GM18907 (cell line): ENCODE results near the gene PLD5.
"Not testable (repeated sequence)": the region's sequence is repeated elsewhere in the genome, so short reads cannot be mapped to it uniquely, and the experiment has no call there.

ENCODE experiments used
- ATAC-seq: cut with Tn5 transposase; IDR thresholded peaks from one replicate; pipeline ENCODE4 v1.9.1; 2021; ENCODE audit warnings: mild to moderate bottlenecking, moderate library complexity; ENCODE audit not compliant: unreplicated experiment

Gene PLD5

DNA sequence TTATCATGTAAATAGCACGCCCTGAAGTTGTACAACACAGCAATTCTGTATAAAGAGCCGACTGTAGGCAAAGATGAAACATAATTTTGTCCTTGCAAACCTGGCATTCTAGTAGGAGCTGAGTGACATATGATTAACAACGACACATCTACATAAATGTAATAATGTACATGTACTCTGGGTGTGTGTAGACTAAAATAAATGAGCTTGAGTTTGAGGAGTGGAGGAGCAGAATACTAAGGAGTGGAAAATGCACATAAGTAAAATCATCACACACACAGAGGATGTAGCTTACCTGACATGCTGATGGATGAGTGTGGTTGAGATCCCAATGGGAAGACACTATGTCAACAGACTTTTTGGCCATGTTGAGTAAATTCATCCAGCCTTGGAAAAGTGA lies 236.4 kb downstream of the PLD5 start:
- ATAC-seq: not testable (repeated sequence)

DNA sequence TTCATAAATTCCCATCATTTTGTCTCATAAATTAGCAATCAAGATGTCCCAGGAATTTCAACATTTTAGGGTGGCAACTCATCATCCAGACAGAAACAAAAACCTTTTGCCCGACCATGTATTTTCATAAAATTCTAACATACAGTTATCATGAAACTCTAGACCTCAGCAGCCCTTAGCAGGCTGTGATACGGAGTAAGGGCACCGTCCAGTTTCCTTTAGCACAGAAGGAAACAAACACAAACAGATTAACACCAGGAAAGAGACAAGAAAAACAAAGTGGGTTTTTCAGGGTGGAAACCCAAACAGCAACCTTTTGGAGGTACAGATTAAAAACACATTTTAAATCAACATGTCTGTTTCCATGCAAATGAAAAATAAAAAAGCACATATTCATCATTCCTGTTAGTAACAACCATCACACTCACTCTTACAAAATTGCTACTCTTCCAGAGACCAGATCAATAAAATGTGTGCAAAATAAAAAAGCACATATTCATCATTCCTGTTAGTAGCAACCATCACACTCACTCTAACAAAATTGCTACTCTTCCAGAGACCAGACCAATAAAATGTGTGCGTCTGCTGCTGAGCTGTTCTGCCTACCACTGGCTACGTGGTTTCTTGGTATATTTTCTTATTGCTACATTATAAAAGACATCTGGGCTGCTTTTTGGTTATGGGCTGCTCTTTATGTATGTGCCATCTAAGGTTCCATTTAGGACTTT lies 241.6 kb downstream of the PLD5 start:
- not testable (repeated sequence) for ATAC-seq

DNA sequence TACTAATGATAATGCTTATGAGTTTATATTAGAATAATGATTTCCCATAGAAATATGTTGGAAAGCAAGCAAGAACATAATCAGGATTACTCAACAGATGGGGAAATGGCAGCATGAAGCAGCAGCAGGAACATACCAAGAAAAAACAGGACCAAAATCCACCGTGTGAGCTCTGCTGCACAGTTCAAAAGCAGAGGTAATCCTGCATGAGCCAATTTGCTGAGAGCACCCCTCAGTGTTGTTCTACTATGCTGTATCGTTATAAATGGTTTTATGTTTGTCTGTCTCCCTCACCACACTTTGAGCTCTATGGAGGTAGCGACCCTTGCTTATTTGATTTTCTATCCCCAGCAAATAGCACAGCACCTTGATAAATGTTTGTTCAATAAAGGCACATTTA lies 246.1 kb downstream of the PLD5 start:
- ATAC-seq: not testable (repeated sequence)

DNA sequence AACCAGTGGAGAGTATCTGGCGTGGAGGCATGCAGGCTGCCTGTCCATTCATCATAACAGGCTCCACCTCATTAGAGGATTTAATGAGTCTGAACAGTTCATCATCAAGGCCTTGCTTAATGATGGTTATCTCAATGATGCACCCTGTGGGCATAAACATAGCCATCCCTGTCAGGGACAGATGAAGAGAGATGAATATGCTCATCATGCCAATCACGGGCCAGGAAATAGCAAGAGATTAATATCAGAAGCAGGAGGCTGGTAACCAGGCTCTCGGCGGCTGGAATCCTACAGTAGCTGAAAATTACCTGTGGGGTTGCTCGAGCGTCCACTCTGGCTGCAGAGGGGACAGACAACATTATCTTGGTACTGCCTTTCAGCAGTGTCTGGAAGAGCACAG lies 247.7 kb downstream of the PLD5 start:
- not testable (repeated sequence) for ATAC-seq

DNA sequence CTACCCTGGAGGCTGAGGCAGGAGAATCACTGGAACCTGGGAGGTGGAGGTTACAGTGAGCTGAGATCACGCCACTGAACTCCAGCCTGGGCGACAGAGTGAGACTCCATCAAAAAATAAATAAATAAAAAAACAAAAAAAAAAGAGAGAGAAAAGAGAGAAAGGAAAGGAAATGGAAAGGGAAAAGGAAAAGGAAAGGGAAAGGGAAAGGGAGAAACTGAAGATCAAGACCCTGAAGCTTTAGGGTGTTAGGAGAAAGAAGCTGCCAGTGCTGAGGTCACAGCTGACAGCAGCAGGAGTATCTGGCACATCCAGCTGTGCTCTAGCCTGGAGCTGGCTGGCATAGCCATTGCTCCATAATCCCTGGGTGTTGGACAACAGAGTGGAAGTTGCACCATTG lies 257.5 kb downstream of the PLD5 start:
- ATAC-seq: not testable (repeated sequence)

DNA sequence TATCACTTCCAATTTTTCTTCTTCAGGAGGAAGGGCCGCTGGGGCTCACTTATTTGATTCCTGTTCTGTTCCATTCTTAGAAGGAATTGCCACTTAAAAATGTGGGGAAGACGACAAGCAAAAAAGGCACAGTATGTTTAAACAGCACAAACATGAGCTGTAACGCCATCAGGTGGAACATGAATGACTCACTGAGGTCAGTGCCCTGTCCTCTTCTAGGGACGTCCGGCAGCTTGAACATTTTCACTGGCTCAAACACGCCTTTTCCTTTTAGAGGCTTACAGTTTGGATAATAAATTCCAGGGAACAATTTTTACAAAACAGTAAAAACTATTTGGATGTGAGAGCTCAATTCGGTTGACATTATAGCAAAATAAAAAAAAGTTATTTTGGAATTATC lies 260.1 kb downstream of the PLD5 start:
- ATAC-seq: not testable (repeated sequence)

DNA sequence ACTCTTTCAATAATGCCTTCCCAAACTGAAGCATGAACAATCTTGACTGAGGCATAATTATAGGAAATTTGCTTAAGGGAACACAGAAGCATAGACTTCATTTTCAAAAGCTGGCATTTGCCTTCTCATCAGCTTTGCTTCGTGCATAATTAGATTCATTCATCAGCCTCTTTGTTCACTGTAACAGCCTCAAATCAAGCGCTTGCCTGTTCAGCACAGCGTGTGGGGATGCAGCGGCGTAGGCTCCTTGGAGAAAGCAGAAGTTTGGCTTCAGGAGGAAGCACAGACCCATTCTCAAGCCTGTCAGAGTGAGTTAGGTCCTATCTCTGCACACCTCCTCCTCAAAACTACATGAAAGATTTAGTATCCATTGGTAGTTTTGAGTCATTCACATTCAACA lies 279.2 kb downstream of the PLD5 start:
- no peak for ATAC-seq

DNA sequence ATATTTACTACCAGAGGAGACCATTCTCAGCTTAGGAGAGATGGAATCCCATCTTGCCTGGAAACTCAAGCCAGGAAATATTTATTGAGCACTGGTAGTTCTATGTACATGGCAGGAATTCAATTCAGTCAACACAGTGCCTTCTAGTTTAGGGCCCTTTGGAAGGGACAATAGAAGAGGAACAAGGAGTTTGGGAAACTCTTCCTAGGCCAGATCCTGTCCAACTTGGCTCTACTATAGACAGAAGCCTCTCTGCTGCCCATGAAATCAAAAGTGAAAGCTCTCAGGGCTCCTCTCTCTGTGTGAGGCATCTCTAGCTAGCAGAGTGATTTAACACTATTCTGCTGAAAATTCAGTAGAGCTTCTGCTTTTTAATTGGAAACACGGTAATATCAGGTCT lies 281.0 kb downstream of the PLD5 start:
- ATAC-seq: peak; percentile 95

DNA sequence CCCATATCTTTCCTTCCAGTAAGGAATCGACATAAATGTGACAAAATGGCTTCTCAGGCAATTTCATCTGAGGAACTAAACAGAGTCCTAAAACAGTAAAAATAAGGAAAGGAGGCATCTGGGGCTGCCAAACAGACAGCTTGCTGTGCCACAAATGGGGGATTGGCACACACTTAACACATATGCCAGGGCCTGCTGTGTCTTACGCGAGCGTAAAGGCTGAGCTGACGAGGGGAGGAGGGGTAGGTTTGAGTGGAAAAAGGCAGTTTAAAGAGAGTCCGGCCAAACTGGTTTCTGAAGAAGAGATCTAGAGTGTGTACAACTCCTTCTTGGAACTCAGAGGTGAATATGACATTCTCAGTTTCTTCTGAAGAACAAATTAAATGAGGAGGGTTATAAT lies 281.5 kb downstream of the PLD5 start:
- ATAC-seq: no peak

DNA sequence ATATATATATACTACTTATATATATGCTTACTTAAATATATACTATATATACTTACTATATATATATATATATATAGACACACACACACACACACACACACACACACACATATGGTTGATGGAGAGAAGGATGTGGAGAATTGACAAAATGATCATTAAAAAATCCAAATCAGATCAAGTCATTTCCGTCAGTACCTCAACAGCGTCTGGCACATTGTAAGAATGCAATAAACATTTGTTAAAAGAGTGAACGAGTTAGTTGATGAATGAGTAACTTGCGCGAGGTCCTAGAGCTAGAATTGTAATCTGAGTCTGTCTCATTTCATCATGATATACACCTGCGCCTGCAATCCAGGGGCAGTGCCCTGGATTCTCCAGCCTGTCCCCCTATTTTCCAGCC lies 282.6 kb downstream of the PLD5 start:
- no peak for ATAC-seq

DNA sequence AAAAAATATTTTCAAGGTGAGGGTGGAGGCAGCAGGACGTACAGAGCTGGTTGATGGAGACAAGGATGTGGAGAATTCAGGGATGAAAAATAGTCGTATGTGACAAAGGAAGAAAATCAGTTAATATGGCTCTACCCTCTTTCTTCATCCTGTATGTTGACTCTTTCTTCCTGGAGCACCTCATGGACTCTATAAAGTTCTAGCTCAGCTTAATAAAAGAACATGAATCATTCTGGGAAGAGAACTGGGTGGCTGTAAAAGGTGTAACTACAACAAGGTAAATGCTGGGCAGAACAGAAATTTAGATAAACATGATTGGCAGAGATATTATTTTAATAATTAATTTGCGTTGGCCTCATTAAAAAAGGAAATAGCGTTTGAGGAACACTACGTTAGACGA lies 283.8 kb downstream of the PLD5 start:
- ATAC-seq: no peak

DNA sequence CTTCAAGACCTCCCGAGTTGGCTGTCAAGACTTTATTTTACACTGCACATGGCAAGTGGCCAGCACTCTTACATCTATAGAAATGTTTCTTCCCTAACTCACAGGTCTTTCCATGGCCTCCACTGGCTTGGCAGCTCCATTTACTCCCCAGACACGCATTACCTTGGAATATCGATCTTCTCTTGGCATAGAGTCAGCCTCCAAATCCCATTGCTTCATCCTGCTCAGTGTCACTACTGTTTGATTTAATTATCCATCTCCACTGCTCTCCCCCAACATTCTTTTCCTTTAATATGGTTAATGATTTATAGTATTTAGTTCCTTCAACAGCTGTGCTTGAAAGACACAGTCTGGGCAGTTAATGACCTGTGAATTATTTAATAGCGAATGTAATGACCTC lies 284.4 kb downstream of the PLD5 start:
- no peak for ATAC-seq

DNA sequence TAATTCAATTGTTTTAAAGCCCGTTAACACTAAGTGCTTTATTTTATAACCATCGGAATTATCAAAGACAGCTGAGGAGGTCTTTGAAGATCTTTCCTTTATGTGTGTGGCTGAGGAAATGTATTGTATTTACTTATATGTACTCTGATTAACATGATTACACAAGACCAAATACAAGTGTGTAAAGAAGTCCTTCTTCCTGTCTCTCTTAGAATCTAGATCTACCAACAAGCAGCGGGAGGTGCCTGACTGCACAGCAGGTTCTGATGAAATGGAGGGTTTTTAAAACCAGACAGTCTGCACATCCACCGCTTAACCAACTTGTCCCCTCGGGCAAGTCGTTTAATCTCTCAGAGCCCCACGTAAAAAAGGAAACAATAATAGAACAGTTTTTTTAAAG lies 285.1 kb downstream of the PLD5 start:
- no peak for ATAC-seq

DNA sequence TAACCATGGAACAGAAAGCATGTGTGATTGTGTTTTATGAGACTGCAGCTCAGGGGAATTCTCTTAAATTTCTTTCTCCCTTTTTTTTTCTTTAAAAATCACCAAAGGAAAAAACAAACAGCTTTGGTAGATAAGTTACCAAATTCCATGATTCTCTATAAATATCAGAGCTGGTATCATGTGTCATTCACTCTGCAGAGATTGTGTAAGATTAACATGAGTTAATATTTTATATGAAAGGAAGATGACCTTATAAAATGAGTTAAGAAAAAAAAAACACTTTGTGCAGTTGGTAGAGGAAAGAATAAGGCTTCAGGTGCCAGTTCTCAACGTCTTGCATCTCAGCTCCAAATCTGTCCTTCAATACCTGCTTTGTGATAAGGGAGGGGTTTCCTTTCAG lies 287.4 kb downstream of the PLD5 start:
- ATAC-seq: no peak

DNA sequence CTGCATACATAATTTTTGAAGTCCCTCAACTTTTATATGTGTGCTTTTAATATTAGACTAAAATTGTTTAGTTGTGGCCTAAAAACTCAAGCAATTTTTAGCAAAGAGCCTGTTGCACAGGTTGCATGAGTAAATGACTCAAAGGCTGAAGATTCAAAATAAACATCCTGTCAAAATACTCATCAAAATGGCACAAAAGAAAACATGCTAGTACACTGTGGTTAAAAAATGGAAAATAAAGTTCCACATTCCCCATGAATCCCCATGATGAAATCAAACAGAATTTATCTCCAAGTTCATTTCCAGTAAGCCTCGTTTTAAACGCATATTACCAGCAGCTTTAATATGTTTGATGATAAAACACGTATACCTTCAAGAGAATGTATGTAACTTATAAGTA lies 295.5 kb downstream of the PLD5 start:
- ATAC-seq: no peak

DNA sequence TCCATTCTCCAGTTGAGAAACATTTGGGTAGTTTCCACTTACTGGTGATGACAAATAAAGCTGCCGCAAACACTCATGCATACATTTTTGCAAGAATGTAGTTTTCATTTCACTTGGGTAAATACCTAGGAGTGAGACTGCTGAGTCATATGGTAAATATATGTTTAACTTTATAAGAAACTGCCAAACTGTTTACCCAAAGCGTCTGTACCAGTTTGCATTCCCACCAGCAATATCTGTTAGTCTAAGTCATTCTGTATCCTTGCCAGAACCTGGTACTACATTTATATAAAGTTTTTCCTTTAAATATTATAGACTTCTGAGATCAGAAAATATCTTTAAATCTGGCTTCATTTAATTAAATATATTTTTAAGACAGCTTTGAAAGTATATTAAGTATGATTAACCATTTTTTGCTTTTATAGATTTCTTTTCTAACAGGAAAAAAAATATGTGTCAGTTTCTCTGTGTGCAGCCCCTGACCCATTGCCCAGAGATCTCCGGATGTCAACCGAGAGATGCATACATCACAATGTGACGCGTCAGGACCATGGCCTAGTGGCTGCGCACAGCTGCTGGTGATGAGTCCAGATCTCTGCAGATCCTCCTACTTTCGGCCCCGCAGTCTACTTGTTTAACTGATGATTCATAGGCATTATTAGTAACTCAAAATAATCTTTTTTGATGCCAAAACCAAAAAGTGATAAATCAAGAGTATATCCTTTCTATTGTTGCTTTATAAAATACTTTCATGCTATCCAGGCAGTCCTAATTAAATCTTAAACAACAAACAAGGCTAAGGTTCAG lies 298.5 kb downstream of the PLD5 start:
- ATAC-seq: peak; percentile 59

DNA sequence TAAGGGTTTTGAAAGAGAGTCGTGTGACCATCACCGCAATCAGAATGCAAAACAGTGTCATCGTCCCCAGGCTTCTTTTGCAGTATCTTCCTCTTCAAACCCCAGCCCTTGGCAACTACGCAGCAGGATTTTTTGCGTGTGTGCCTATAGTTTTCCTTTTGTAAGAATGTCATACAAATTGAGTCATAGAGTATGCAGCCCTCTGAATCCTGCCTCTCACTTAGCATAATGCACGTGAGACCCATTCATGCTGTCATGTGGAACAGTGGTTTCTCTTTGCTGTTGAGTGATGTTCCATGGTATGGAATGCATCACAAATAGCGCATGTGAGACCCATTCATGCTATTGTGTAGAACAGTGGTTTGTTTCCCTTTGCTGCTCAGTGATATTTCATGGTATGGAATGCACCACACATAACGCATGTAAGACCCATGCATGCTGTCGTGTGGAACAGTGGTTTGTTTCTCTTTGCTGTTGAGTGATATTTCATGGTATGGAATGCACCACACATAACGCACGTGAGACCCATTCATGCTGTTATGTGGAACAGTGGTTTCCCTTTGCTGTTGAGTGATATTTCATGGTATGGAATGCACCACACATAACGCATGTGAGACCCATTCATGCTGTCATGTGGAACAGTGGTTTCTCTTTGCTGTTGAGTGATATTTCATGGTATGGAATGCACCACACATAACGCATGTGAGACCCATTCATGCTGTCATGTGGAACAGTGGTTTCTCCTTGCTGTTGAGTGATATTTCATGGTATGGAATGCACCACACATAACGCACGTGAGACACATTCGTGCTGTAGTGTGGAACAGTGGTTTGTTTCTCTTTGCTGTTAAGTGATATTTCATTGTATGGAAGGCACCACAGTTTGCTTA lies 299.4 kb downstream of the PLD5 start:
- ATAC-seq: not testable (repeated sequence)

DNA sequence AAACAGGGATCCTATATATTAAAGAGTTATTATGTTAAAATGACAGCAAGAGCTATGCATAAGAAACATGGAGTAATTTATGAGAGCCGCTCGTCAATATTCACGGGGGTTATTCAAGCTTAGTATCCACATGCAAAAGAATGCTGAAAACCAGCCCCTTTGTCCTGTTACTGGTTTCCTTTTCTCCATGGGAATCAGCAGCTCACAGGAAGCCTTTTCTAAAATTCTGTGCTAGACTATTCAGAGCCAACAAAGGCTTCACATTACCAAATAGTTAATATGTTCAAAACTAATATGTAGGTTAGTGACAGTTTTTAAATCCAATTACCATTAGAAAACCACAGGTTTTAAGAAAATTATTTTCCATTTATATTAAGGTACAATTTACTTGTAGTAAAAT lies 300.0 kb downstream of the PLD5 start:
- ATAC-seq: no peak

DNA sequence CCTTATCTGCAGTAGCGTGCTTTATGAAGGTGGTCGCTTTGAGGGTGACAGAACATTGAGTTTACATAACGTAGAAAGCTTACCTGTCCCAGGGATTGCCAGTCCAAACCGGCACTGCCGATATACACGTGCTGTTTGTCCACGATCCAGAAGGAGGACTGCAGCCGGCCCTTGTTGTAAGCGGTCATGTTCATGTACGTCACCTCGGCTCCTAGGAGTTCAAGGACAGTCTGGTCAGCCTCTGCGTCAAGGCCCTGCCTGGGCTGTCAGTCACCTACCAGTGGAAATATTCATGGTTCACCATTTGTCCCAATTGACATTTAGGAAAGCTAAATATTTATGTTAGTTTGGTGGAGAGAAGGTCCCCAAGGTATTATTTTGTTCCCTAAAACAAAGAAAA lies 304.6 kb downstream of the PLD5 start:
- ATAC-seq: no peak

DNA sequence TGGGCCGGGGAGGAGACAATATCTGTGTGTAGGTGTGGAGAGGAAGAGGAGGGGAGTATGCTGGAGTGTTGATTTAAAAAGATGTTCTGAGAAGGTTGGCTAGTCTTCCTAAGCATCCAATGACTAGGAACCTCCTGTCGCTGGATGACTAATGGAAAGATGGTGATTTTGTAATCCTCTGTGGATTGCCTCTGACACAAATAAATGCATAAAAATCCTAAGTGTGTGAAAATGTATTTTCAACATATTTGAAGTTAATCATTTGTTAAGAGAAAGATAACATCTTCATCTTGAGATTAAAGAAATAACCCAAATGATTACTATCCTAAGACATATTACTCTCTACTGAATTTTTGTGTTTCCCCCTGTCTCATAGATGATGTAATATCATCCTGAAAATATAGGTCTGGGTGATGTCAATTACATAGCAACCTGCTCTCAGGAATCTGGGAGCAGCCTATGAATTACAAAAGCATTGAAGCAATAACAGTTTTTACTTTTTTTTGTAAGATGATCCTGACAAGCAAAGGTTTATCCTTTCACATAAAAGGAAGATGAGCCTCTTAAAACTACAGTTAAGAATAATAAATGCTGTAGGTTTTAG lies 305.1 kb downstream of the PLD5 start:
- no peak for ATAC-seq

DNA sequence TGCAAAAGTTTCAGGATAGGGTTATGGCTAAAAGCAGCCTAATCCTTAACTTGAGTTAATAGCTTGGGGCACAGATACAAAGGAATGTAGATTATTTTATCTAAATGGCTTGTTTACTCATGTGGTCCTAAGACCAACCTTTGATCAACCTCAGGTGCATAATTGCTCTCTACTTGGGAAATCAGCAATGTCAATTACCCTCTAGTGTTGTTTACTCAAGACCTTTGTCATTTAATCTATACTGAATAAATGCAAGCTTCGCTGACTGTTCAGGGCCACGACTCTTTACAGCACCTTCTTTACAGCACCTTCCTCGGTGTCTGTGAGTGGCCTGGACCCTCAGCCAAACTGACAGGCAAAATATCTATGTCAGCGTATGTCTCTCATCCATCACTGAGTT lies 308.1 kb downstream of the PLD5 start:
- ATAC-seq: no peak
